PC-3 (cell line): ENCODE data around the gene RASSF5.

ENCODE experiments used
- CTCF ChIP-seq: fragments of 300-600 bp; sonication (generic); conservative IDR thresholded peaks from 2 replicates; pipeline ENCODE4 v1.5.1; 2017; ENCODE audit warnings: antibody characterized with exemption, low read depth, mild to moderate bottlenecking, low read length
- EZH2phosphoT487 ChIP-seq: fragments of 300-600 bp; sonication (generic); IDR thresholded peaks from 2 replicates; pipeline ENCODE4 v1.6.1; 2018; ENCODE audit warnings: mild to moderate bottlenecking, antibody characterized with exemption, low read length, borderline replicate concordance

GRCh38 chr1:206600527-206600926 is 93.2 kb downstream of the RASSF5 start:
- TF ChIP-seq CTCF (no peak), EZH2phosphoT487 (no peak)
